Endothelial cell (in vitro differentiated cells): ENCODE data around the gene ETV4. TPM values are rescaled to one million over a fixed set of nuclear protein-coding genes. Genes with fewer than 3 reads are reported as not detected.
A peak's percentile ranks its signal among the peaks of the same experiment; 100 is the strongest.

Experiments used
- DNase-seq: peaks from one replicate; pipeline ENCODE4 v3.0.0; 2021; ENCODE audit warnings: low spot score
- H3K27ac Mint-ChIP-seq: one replicate; pipeline ENCODE4 v1.8.0; 2021; ENCODE audit warnings: mixed read lengths, inconsistent platforms; ENCODE audit not compliant: unreplicated experiment
- H3K27me3 Mint-ChIP-seq: one replicate; pipeline ENCODE4 v1.8.0; 2021; ENCODE audit warnings: mild to moderate bottlenecking, moderate library complexity, mixed read lengths, inconsistent platforms; ENCODE audit not compliant: unreplicated experiment
- H3K36me3 Mint-ChIP-seq: one replicate; pipeline ENCODE4 v1.8.0; 2021; ENCODE audit warnings: mild to moderate bottlenecking, low read depth, mixed read lengths, inconsistent platforms; ENCODE audit not compliant: unreplicated experiment
- H3K4me1 Mint-ChIP-seq: one replicate; pipeline ENCODE4 v1.8.0; 2021; ENCODE audit warnings: mild to moderate bottlenecking, mixed read lengths, inconsistent platforms; ENCODE audit not compliant: unreplicated experiment
- H3K4me3 Mint-ChIP-seq: one replicate; pipeline ENCODE4 v1.8.0; 2021; ENCODE audit warnings: mild to moderate bottlenecking, mixed read lengths, inconsistent platforms; ENCODE audit not compliant: unreplicated experiment
- H3K9me3 Mint-ChIP-seq: one replicate; pipeline ENCODE4 v1.8.0; 2021; ENCODE audit warnings: mixed read lengths, inconsistent platforms; ENCODE audit not compliant: unreplicated experiment
- long read RNA-seq: library from polyadenylated mRNA; unstranded; transcript quantifications from one replicate; pipeline ENCODE4 v2.0.0, GENCODE V29; 2020; ENCODE audit not compliant: unreplicated experiment
- total RNA-seq: library from RNA; stranded (reverse); fragmentation: NEBNext Ultra II Directional; extraction: Animal tissue kit (Norgen Biotek cat#: 25700); gene quantifications from one replicate; pipeline ENCODE4 v1.2.1, GENCODE V29; 2021; ENCODE audit not compliant: unreplicated experiment
- TF ChIP-seq, protein P1 (sequence below): fragments of 200-600 bp; sonication (generic); IDR thresholded peaks from one replicate; pipeline ENCODE4 v1.5.0; 2021; ENCODE audit warnings: antibody characterized with exemption; ENCODE audit not compliant: unreplicated experiment

ETV4 gene
- total RNA-seq = 37.1 TPM
- long read RNA-seq, transcript ETV4-201 (13 exons, 2,429 nt) = major isoform, 6 of 30 reads
- long read RNA-seq, partial matches to known transcripts = 9 of 30 reads
- long read RNA-seq, other reads (novel, unspliced or antisense) = 8 of 30 reads

DNA sequence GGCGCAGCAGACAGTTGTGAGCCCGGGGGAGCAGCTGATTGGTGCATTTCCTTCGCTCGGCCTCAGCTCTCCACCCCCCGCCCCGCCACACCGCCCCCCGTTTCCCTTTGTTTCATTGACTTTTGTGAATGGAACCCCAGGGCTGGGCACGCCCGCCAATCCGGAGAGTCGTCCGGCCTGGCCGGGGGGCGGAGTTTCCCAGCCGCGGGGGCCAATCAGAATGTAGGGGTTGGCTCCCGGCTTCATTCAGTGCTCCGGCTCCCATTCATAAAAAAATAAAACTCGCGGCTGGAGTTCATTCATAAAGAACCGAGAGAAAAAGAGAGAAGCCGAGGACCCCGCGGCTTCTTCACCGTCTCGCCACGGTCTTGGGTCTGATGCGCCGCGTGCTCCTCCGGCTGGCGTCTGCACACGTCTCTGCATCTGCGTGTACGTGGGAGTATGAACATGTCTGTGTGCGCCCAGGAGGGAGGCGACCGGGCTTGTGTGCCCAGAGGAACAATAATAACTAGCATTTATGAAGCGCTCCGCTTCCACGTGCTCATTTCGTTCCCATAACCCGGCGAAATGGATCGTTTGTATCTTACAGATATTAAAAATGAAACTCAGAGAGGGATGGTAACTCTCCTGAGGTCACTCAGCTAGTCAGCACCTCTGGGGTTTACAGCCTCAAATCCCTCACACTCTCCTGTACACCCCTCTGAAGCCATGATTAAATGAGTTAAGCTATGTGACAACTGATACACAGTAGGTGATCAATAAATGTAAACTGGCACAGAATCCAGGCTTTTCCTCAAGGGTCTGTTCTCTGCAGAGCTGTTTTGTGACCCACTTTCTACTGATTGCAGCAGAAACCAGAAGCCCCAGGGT is at the start of gene ETV4:
Gene ETV4 (minus strand): TSS at position 22 of the 870 bp plus-strand sequence. CDS start 723 bp downstream, outside the sequence.
- Mint-ChIP-seq H3K9me3 (no peaks in the 10 kb centered on the region), H3K36me3 (no peaks in the 10 kb centered on the region), H3K27ac (peak within 1 kb of the TSS; percentile 72), H3K27me3 (peaks cover 16% of the 10 kb centered on the region), H3K4me3 (peak within 1 kb of the TSS; percentile 90), H3K4me1 (peaks cover 37% of the 10 kb centered on the region)
- peak; percentile 95 for DNase-seq
- TF ChIP-seq, protein P1, sequence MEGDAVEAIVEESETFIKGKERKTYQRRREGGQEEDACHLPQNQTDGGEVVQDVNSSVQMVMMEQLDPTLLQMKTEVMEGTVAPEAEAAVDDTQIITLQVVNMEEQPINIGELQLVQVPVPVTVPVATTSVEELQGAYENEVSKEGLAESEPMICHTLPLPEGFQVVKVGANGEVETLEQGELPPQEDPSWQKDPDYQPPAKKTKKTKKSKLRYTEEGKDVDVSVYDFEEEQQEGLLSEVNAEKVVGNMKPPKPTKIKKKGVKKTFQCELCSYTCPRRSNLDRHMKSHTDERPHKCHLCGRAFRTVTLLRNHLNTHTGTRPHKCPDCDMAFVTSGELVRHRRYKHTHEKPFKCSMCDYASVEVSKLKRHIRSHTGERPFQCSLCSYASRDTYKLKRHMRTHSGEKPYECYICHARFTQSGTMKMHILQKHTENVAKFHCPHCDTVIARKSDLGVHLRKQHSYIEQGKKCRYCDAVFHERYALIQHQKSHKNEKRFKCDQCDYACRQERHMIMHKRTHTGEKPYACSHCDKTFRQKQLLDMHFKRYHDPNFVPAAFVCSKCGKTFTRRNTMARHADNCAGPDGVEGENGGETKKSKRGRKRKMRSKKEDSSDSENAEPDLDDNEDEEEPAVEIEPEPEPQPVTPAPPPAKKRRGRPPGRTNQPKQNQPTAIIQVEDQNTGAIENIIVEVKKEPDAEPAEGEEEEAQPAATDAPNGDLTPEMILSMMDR = no peak

DNA sequence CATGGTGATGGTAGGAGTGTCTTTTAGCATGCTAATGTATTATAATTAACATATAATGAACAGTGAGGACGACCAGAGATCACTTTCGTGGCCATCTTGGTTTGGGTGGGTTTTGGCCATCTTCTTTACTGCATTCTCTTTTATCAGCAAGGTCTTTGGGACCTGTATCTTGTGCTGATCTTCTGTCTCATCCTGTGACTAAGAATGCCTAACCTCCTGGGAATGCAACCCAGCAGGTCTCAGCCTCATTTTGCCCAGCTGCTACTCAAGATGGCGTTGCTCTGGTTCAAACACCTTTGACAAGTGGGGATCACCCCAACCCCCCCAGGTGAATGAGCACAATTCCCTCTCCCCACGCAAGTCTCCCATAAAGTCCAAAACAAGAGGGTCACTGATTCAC is 49.3 kb upstream of the ETV4 start:
- Mint-ChIP-seq H3K27me3 (no peaks in the 10 kb centered on the region), H3K36me3 (no peaks in the 10 kb centered on the region), H3K4me3 (no peak overlapping the region), H3K27ac (no peak overlapping the region), H3K9me3 (no peaks in the 10 kb centered on the region), H3K4me1 (peaks cover 13% of the 10 kb centered on the region)
- TF ChIP-seq, protein P1 = no peak
- no peak for DNase-seq

DNA sequence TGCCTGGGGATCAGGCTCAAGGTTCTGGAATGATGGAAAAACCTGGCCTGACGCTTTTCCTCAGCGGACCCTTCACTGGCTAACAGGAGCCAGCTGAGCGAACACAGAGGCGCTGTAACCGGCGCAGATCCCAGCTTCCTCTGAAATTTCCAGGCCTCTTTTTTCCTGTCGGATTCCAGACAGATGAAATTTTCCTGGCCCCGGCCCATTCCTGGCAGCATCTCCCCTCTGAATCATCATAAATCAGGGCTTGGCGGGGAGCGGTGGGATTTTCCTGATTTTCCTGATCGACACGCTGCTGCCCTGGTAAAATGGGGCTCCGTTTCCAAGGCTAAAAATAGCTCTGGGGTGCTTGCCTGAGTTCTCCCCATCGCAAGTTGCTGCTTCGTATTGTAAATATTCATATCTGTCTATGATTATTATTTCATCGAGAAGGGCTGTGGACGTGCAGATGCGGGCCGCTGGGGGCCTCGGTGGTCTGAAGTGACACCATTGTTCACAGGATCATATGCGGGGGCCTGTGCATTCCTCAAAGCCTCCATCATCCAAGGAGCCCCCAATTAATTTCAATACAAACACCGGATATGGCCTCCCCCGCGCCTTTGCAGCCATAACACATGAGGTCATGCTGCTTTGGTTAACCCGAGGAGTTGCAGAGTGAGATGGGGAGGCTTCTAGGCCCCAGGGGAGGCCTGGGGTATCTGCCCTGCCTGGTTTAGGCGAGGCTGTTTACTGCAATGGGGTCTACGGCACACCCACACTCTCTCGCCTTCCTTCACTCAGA is 45.8 kb upstream of the ETV4 start:
- peaks cover 4% of the 10 kb centered on the region for H3K4me1 Mint-ChIP-seq
- H3K27me3 Mint-ChIP-seq = peaks cover 3% of the 10 kb centered on the region
- H3K9me3 Mint-ChIP-seq = no peaks in the 10 kb centered on the region
- no peak for DNase-seq
- TF ChIP-seq, protein P1 = no peak
- no peak overlapping the region for H3K27ac Mint-ChIP-seq
- no peaks in the 10 kb centered on the region for H3K36me3 Mint-ChIP-seq
- no peak overlapping the region for H3K4me3 Mint-ChIP-seq

DNA sequence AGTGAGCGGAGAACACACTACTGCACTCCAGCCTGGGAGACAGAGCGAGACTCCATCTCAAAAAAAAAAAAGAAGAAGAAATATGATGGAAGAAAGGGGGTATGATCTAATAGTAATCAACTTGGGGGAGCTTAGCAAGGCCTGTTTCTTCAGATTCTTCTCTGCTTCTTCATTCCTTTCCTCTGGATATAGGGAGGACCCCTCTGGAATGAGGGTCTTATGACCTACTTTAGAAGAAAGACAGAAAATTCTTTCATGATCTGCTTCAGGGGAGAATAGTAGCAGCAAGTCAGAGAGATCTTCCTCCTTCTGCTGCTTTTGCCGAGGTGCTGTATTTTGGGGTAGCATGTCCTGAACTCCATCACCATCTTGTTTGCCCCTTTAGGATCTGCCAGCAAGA is 44.9 kb upstream of the ETV4 start:
- Mint-ChIP-seq H3K36me3 (no peaks in the 10 kb centered on the region), H3K4me1 (peaks cover 4% of the 10 kb centered on the region), H3K4me3 (no peak overlapping the region), H3K27me3 (peaks cover 3% of the 10 kb centered on the region), H3K27ac (no peak overlapping the region), H3K9me3 (no peaks in the 10 kb centered on the region)
- TF ChIP-seq, protein P1 = no peak
- DNase-seq = no peak
